OCI-LY7 (cell line): ENCODE measurements around the gene TAF4.

Experiments used
- EZH2phosphoT487 ChIP-seq: fragments of 200-600 bp; sonication (generic); IDR thresholded peaks from 2 replicates; pipeline ENCODE4 v1.6.1; 2018; ENCODE audit warnings: low read depth, borderline replicate concordance, mild to moderate bottlenecking, mixed run types, antibody characterized with exemption, low read length, moderate library complexity, mixed read lengths
- TF ChIP-seq, protein P1 (sequence below): fragments of 200-600 bp; sonication (generic); conservative IDR thresholded peaks from 2 replicates; pipeline ENCODE4 v1.5.1; 2014; ENCODE audit warnings: mild to moderate bottlenecking, antibody characterized with exemption, low read length, moderate library complexity, mixed read lengths

- TF ChIP-seq, protein P1, sequence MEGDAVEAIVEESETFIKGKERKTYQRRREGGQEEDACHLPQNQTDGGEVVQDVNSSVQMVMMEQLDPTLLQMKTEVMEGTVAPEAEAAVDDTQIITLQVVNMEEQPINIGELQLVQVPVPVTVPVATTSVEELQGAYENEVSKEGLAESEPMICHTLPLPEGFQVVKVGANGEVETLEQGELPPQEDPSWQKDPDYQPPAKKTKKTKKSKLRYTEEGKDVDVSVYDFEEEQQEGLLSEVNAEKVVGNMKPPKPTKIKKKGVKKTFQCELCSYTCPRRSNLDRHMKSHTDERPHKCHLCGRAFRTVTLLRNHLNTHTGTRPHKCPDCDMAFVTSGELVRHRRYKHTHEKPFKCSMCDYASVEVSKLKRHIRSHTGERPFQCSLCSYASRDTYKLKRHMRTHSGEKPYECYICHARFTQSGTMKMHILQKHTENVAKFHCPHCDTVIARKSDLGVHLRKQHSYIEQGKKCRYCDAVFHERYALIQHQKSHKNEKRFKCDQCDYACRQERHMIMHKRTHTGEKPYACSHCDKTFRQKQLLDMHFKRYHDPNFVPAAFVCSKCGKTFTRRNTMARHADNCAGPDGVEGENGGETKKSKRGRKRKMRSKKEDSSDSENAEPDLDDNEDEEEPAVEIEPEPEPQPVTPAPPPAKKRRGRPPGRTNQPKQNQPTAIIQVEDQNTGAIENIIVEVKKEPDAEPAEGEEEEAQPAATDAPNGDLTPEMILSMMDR: no peak
- no peak for TF ChIP-seq EZH2phosphoT487
Measured at GRCh38 chr20:62061851-62062423, 3.7 kb downstream of the TAF4 start.
